SK-N-SH treated with all-trans-retinoic acid at 6 μM for 48 hours (cell line): ENCODE data around the gene ORM1.

Experiments used
- ESRRG ChIP-seq: fragments of 250-450 bp; sonication (Bioruptor Pico); IDR thresholded peaks from 2 replicates; pipeline ENCODE4 v1.6.1; 2021; ENCODE audit warnings: mild to moderate bottlenecking
- RARB ChIP-seq: fragments of 250-450 bp; sonication (Bioruptor Pico); IDR thresholded peaks from 2 replicates; pipeline ENCODE4 v1.8.0; 2021; ENCODE audit warnings: mild to moderate bottlenecking, moderate library complexity
- TSHZ2 ChIP-seq: fragments of 250-450 bp; sonication (Bioruptor Pico); IDR thresholded peaks from 2 replicates; pipeline ENCODE4 v1.5.0; 2020; ENCODE audit warnings: mild to moderate bottlenecking, moderate library complexity
- ZFP3 ChIP-seq: fragments of 250-450 bp; sonication (Bioruptor Pico); IDR thresholded peaks from 2 replicates; pipeline ENCODE4 v1.5.0; 2020; ENCODE audit warnings: mild to moderate bottlenecking, moderate library complexity

- TF ChIP-seq ZFP3 (no peak), TSHZ2 (CRISPR knock-in tag) (no peak), RARB (no peak), ESRRG (no peak)
Measured at GRCh38 chr9:114348906-114349482, 26.1 kb downstream of the ORM1 start.
